D721Med (cell line): ENCODE results near the gene NEK10.

Experiments used
- DNase-seq: peaks from one replicate; pipeline ENCODE4 v3.0.0; 2011; ENCODE audit warnings: low spot score; ENCODE audit not compliant: insufficient read length
- FAIRE-seq: peaks from 2 replicates; lab custom pipeline; 2011; peaks lifted over from hg19 to GRCh38; lab: Jason Lieb, UNC
- CTCF ChIP-seq: IDR thresholded peaks from 2 replicates; pipeline ENCODE4 v1.5.1; 2012; ENCODE audit warnings: mild to moderate bottlenecking, control low read depth; ENCODE audit not compliant: insufficient read depth; ENCODE audit errors: missing control alignments

Gene NEK10

GRCh38 chr3:27185231-27185989 is 183.8 kb downstream of the NEK10 start:
- TF ChIP-seq CTCF: no peak
- FAIRE-seq: no peak
- no peak for DNase-seq

GRCh38 chr3:27184261-27184660 is 184.9 kb downstream of the NEK10 start:
- no peak for TF ChIP-seq CTCF
- no peak for DNase-seq
- no peak for FAIRE-seq

GRCh38 chr3:27176256-27176655 is 192.9 kb downstream of the NEK10 start:
- no peak for FAIRE-seq

GRCh38 chr3:27174530-27174929 is 194.7 kb downstream of the NEK10 start:
- no peak for FAIRE-seq
- DNase-seq: no peak
- no peak for TF ChIP-seq CTCF

More at GRCh38 chr3:27176256-27176655, 192.9 kb downstream of the NEK10 start:
- no peak for DNase-seq
- TF ChIP-seq CTCF: no peak

GRCh38 chr3:27171113-27171512 is 198.1 kb downstream of the NEK10 start:
- DNase-seq (no peak), FAIRE-seq (no peak)
- no peak for TF ChIP-seq CTCF

GRCh38 chr3:27166888-27167287 is 202.3 kb downstream of the NEK10 start:
- no peak for TF ChIP-seq CTCF
- FAIRE-seq: no peak
- DNase-seq: no peak

GRCh38 chr3:27165321-27165721 is 203.9 kb downstream of the NEK10 start:
- no peak for TF ChIP-seq CTCF
- FAIRE-seq: no peak
- DNase-seq: no peak
